Skeletal muscle satellite cell (primary cell): ENCODE measurements around the gene SHISAL2A.

Source experiments
- H3K27me3 ChIP-seq: 2 replicates; pipeline ENCODE4 v1.7.0; 2013; ENCODE audit warnings: low read length; ENCODE audit not compliant: control insufficient read depth, insufficient read depth
- H3K36me3 ChIP-seq: 2 replicates; pipeline ENCODE4 v1.7.0; 2013; ENCODE audit warnings: mild to moderate bottlenecking, control low read depth, low read length; ENCODE audit not compliant: insufficient read depth
- H3K4me1 ChIP-seq: 2 replicates; pipeline ENCODE4 v1.7.0; 2013; ENCODE audit warnings: low read length; ENCODE audit not compliant: control insufficient read depth, insufficient read depth
- H3K4me2 ChIP-seq: 2 replicates; pipeline ENCODE4 v1.7.0; 2013; ENCODE audit warnings: mild to moderate bottlenecking, low read length
- H3K4me3 ChIP-seq: 2 replicates; pipeline ENCODE4 v1.7.0; 2013; ENCODE audit warnings: low read length
- H3K9ac ChIP-seq: 2 replicates; pipeline ENCODE4 v1.7.0; 2013; ENCODE audit warnings: mild to moderate bottlenecking, low read depth, low read length, moderate library complexity
- H3K9me3 ChIP-seq: replicated peaks from 2 replicates; pipeline ENCODE4 v1.7.0; 2013; ENCODE audit warnings: mild to moderate bottlenecking, control low read depth, low read length

Gene SHISAL2A

DNA sequence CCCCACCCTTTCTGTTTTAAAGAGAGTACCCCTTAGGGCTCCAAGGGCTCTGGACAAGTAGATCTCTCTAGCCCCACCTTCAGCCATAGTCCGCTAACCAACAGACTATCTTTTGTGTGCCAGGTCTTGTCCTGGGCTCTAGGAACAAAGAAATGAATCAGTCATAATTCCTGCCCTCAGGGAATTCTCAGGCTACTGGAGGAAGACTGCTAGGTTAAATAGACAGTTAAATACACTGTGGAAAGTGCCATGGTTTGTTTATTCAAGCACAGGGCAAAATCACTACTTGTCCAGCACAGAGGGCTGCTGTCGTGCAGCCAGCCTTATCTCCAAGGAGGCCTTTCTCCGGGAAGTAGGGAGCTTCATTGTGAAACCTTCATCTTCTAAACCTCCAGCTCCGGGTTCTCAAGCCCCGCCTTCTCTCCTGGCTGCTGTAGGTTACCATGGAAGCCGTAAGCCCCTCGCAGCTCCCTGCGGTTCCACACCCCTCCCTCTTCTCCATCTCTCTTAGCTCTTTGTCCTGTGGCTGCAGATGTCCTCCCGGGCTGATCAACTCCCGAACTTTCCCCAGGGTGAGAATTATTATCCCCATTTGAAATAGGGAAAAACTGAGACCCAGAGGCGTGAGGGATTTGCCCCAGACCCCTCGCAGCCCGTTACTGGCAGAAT lies 29.8 kb downstream of the SHISAL2A start:
- no peaks in the 10 kb centered on the region for H3K36me3 ChIP-seq
- H3K9me3 ChIP-seq = no peaks in the 10 kb centered on the region
- H3K27me3 ChIP-seq = peaks cover 9% of the 10 kb centered on the region
- no peak overlapping the region for H3K9ac ChIP-seq
- H3K4me2 ChIP-seq = peak overlapping the region; percentile 49
- H3K4me3 ChIP-seq = no peak overlapping the region
- peaks cover 16% of the 10 kb centered on the region for H3K4me1 ChIP-seq

DNA sequence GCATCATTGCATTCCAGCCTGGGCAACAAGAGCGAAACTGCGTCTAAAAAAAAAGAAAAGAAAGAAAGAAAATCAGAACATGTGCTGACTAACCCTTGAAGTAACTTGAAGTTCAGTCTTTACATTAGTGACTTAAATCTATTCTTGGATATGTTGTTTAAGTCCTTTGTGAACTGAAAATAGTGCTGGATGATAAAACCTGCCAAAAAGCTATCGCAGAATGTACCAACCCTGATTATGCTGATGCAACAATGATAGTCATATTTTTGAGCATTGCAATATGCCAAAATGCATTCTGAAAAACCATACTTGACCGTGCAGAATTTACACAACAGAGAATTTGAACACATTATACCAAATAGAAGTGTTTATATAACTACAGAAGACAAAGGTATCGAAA lies 30.7 kb downstream of the SHISAL2A start:
- Histone ChIP-seq H3K4me3 (no peak overlapping the region), H3K4me2 (no peak overlapping the region), H3K9ac (no peak overlapping the region), H3K36me3 (no peaks in the 10 kb centered on the region), H3K4me1 (peaks cover 21% of the 10 kb centered on the region), H3K27me3 (peaks cover 9% of the 10 kb centered on the region), H3K9me3 (no peaks in the 10 kb centered on the region)

DNA sequence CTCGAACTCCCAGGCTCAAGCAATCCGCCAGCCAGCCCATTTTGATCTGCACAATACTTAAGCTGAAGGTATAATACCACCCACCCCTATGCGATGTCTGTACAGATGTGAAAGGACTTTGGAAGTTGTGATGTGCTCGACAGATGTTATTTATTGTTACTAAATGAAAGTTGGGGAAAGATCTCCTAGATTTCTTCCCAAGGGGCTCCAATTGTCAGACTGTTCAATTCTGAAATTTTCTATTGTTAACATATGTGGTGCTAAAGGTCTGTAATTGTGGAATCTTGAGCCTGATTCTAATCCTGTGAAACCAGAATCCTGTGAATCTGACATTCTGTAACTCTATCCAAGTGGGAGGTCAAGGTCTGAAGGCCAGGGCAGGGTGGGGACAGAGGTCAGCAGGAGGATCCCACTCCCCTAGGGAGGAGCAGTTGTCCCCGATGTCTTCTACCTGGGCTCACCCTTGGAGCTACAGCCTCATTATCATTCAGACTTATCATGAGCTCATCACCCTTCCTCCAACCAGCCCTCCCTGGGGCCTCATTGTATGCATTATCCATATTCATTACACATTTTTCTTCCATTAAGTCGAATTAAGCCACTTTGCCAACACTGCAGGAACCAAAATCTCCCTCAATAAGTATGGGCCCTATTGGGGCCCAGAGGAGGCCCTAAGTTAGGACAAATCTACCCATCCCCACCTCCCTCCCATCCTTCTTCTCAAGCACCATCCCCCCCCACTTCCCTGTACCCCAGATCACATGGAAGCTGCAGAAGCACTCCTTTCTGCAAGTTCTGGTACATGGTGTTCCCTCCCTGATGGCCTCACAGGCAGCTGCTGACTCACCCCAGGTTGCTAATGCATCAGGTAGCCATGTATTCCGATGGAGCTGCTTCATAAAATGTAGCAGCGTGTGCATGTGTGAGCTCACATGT lies 32.3 kb downstream of the SHISAL2A start:
- H3K36me3 ChIP-seq = no peaks in the 10 kb centered on the region
- H3K27me3 ChIP-seq = peaks cover 9% of the 10 kb centered on the region
- no peaks in the 10 kb centered on the region for H3K9me3 ChIP-seq
- no peak overlapping the region for H3K4me3 ChIP-seq
- H3K9ac ChIP-seq = no peak overlapping the region
- no peak overlapping the region for H3K4me2 ChIP-seq
- peaks cover 36% of the 10 kb centered on the region for H3K4me1 ChIP-seq

DNA sequence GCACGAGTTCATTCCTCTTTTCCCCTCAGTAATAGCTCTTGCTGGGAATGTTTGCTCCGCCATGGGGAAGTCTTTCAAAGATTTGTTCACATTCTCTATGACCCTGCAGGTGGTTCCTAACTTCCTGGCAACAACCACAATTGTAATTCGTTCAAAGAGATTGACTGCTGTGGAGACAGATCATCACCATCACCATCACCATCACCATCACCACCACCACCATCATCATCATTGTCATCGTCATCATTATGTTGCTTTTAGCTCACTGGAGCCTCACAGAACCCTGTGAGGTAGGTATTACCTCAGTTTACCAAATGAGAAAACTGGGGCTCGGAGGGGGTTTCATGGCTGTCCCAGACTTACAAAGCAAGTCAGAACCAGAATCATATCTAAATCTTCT lies 34.3 kb downstream of the SHISAL2A start:
- Histone ChIP-seq H3K9ac (no peak overlapping the region), H3K4me1 (peaks cover 36% of the 10 kb centered on the region), H3K36me3 (no peaks in the 10 kb centered on the region), H3K4me2 (no peak overlapping the region), H3K9me3 (no peaks in the 10 kb centered on the region), H3K4me3 (no peak overlapping the region), H3K27me3 (no peaks in the 10 kb centered on the region)

DNA sequence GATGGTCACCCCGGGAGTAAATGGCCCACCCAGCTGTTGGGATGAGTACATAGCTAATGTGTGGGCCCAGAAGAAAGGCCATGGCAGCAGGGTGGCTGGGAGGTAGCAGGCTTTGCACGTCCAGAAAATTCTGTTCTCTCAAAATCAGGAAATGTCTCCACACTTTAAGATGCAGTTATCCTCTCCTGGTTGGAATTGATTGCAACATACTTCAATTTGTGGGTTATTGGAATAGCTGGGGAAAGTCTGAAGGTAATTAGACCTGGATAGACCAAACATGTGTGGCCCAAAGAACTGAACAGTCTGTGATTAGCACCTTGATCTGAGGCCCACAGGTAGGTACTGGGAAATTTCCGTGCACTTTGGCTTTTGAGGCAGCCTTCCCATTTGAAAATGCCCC lies 35.0 kb downstream of the SHISAL2A start:
- Histone ChIP-seq H3K9me3 (no peaks in the 10 kb centered on the region), H3K4me2 (no peak overlapping the region), H3K36me3 (no peaks in the 10 kb centered on the region), H3K4me3 (no peak overlapping the region), H3K9ac (no peak overlapping the region), H3K27me3 (no peaks in the 10 kb centered on the region), H3K4me1 (peaks cover 31% of the 10 kb centered on the region)

DNA sequence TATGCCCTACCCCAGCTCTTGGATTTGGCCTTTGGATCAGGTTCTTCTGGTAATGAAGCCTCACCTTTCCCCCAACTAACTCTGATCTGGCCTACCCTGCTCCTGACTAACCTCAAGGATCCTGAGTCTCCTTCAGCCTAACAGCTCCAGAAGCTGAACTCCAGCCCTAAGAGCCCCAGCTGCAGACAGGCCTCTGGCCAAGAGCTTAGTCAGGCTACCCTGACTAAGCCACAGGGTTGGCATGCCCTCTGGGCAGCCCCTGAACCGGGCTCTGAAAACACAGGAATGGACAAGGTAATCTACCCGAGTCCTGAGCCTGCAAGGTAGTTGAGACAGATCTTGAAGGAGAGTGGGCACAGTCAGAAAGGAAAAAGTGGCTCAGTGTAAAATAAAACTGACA lies 35.7 kb downstream of the SHISAL2A start:
- H3K9me3 ChIP-seq = no peaks in the 10 kb centered on the region
- no peak overlapping the region for H3K4me3 ChIP-seq
- no peak overlapping the region for H3K4me2 ChIP-seq
- H3K27me3 ChIP-seq = no peaks in the 10 kb centered on the region
- H3K4me1 ChIP-seq = peaks cover 29% of the 10 kb centered on the region
- H3K36me3 ChIP-seq = no peaks in the 10 kb centered on the region
- peak overlapping the region; percentile 5 for H3K9ac ChIP-seq

DNA sequence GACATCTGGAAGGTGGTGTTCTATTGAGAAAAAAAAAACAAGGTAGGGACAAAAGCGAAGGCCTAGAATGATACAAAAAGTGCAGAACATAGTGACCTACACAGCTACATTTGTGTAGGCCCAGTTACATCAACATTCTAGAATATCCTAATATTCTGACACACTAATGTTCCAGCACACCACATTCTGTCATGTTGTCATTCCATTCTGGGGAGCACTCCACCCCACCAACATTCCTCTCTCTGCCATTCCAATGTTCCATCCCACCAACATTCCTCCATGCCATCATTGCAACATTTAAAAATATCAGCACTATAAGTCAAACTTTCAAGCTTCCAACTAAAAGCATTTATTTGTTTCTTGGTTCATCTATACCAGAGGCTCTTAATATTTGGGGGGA lies 36.7 kb downstream of the SHISAL2A start:
- Histone ChIP-seq H3K4me3 (no peak overlapping the region), H3K9ac (peak overlapping the region; percentile 39), H3K36me3 (no peaks in the 10 kb centered on the region), H3K27me3 (no peaks in the 10 kb centered on the region), H3K4me1 (peaks cover 31% of the 10 kb centered on the region), H3K9me3 (no peaks in the 10 kb centered on the region), H3K4me2 (peak overlapping the region; percentile 18)

DNA sequence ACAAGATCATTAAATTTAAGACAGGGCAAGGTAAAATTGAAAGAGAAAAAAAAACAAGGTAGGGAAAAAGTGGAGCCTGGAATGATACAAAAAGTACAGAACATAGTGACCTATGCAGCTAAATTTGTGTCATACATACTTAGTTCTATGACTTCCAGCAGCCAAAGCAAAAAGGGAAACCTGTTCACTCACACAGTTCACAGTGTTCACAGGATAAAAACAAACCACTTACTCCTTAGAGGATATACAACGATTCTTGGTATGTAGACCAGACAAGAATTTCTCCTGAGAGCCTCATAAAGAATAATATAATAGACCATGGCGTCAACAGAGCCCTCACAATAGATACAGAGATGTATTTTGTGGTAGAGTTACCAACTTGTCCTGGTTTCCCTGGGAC lies 37.6 kb downstream of the SHISAL2A start:
- no peaks in the 10 kb centered on the region for H3K9me3 ChIP-seq
- peaks cover 29% of the 10 kb centered on the region for H3K4me1 ChIP-seq
- no peak overlapping the region for H3K4me2 ChIP-seq
- no peak overlapping the region for H3K4me3 ChIP-seq
- no peaks in the 10 kb centered on the region for H3K36me3 ChIP-seq
- H3K27me3 ChIP-seq = no peaks in the 10 kb centered on the region
- no peak overlapping the region for H3K9ac ChIP-seq

DNA sequence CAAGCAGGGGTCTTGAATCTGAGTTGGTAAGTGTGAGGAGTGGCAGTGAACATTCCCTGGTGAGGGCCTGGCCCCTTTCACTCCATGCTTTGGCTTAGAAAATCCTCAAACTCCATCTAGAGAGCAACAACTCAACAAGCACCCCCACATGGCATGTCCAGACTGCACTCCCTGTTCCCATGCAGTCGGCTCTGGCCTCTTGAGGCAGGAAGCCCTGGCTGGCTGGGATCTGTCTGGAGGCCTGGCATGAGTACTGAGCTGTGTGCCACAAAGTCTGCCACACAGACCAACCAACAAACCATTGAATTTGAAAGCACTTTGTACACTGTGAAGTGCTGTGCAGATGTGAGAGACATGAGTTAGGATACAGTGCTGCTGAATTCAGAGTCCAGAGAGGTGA lies 40.0 kb downstream of the SHISAL2A start:
- H3K9me3 ChIP-seq = no peaks in the 10 kb centered on the region
- peaks cover 26% of the 10 kb centered on the region for H3K4me1 ChIP-seq
- no peak overlapping the region for H3K9ac ChIP-seq
- no peak overlapping the region for H3K4me3 ChIP-seq
- H3K36me3 ChIP-seq = no peaks in the 10 kb centered on the region
- H3K27me3 ChIP-seq = no peaks in the 10 kb centered on the region
- H3K4me2 ChIP-seq = no peak overlapping the region

DNA sequence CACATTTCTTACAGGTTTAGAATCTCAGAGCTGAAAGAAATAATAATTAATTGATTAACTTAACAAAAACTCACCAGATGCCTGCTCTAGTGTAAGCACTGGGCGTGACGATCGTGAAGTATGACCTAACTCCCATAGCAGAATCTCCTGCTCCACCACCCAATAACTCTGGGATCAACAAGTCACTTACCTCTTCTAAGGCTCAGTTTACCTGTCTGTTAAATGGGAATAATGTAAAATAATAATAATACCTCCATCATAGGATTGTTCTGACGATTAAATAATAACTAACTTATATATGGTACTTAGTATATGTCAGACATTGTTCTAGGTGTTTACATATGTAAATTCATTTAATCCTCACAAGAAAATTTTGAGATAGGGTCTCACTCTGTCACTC lies 40.5 kb downstream of the SHISAL2A start:
- Histone ChIP-seq H3K9me3 (no peaks in the 10 kb centered on the region), H3K4me1 (peaks cover 22% of the 10 kb centered on the region)

DNA sequence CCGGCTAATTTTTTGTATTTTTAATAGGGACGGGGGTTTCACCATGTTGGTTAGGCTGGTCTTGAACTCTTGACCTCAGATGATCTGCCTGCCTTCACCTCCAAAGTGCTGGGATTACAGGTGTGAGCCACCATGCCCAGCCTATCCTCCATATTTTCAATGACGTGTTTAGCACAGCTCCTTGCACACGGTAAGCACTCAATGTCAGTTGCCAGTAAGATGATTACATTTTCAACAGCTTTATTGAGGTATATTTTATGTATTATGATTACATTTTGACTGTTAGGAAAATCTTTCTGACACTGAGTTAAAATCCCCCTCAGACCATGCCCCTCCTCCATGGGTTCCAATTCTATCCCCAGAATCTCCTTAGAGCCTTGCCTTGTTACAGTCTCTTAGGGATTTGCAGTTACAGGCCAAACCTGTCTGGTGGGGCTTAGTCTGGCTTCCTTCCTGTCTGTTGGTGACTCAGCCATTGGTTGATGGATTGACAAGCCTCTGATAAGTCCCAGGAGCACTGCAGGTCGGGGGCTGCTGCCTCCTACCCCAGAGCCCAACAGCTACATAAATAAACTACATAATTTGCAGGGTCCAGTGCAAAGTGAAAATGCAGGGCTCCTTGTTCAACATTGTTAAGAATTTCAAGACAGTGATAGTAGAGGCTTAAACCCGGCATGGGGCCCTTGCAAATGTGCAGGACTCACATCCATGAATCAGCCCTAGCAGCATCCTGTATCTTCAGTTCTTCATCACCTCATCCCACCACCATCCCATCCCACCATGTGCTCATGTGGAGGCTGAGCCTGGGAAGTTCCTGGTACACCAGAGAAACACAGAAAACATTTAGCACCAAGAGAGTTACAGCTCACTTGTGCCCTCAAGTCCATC lies 41.8 kb downstream of the SHISAL2A start:
- no peak overlapping the region for H3K4me2 ChIP-seq
- H3K4me3 ChIP-seq = no peak overlapping the region
- H3K9me3 ChIP-seq = no peaks in the 10 kb centered on the region
- H3K9ac ChIP-seq = no peak overlapping the region
- H3K36me3 ChIP-seq = no peaks in the 10 kb centered on the region
- peaks cover 11% of the 10 kb centered on the region for H3K4me1 ChIP-seq
- H3K27me3 ChIP-seq = no peaks in the 10 kb centered on the region

More for the DNA sequence above, 40.5 kb downstream of the SHISAL2A start:
- no peak overlapping the region for H3K4me3 ChIP-seq
- H3K27me3 ChIP-seq = no peaks in the 10 kb centered on the region
- H3K4me2 ChIP-seq = no peak overlapping the region
- no peak overlapping the region for H3K9ac ChIP-seq
- H3K36me3 ChIP-seq = no peaks in the 10 kb centered on the region
